ENCODE data around the gene FHAD1.
"Not testable (repeated sequence)": the region's sequence is repeated elsewhere in the genome, so short reads cannot be mapped to it uniquely, and the experiment has no call there.

FHAD1 gene

DNA sequence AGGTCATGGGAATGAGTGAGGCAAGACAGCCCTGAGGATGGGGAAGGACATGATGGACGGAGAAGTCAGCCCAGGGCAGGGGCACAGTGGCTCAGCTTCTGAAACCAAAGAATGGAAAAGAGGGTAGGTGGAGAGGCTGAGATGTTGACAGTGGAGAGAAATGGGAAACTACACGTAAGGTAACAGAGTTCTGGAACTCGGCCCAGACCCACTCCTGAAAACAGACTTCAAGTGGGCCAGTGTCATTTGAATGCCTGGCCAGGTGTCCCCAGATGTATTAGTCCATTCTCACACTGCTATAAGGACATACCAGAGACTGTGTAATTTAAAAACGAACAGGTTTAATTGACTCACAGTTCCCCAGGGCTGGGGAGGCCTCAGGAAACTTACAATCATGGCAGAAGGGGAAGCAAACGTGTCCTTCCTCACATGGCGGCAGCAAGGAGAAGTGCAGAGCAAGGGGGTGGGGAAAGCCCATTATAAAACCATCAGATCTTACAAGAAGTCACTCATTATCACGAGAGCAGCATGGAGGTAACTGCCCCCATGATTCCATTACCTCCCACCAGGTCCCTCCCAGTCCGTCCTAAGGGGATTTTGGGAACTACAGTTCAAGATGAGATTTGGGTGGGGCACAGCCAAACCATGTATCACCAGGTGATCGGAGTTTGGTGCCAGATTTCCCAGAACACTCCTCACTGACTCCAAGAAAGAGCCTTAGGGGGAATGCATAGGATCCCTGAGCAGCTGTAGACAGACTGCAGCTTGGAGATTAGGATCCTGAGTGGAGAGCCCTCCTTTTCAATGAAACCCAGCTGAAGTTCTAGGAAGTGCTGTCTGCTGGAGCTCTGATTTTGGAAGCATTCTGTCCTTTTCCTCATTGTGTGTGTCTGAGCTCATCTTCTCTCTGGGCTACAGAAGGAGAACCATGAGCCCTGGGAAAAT is 40.3 kb downstream of the FHAD1 start:
- WGBS, 2 experiments: 68 to 69% methylated on average over 9 of the region's 9 CpGs
- Histone ChIP-seq H3K4me3 (ENCODE audit: insufficient read depth, low read depth, low read length) (no peak overlapping the region), H3K27ac (ENCODE audit: insufficient read depth, low read depth, low read length, poor library complexity, severe bottlenecking) (no peak overlapping the region), H3K36me3 (ENCODE audit: control insufficient read depth, insufficient read depth, low read length) (no peaks in the 10 kb centered on the region), H3K4me1 (ENCODE audit: control insufficient read depth, insufficient read depth, low read length) (no peaks in the 10 kb centered on the region), H3K9me3 (ENCODE audit: control insufficient read depth, low read length) (no peaks in the 10 kb centered on the region), H3K27me3 (ENCODE audit: control insufficient read depth, insufficient read depth, low read length, poor library complexity, severe bottlenecking) (no peaks in the 10 kb centered on the region)

GRCh38 chr1:15288173-15288926 is 41.3 kb downstream of the FHAD1 start:
- Histone ChIP-seq H3K4me1 (ENCODE audit: control insufficient read depth, insufficient read depth, low read length) (no peaks in the 10 kb centered on the region), H3K27me3 (ENCODE audit: control insufficient read depth, insufficient read depth, low read length, poor library complexity, severe bottlenecking) (no peaks in the 10 kb centered on the region), H3K36me3 (ENCODE audit: control insufficient read depth, insufficient read depth, low read length) (no peaks in the 10 kb centered on the region), H3K27ac (ENCODE audit: insufficient read depth, low read depth, low read length, poor library complexity, severe bottlenecking) (no peak overlapping the region), H3K4me3 (ENCODE audit: insufficient read depth, low read depth, low read length) (no peak overlapping the region), H3K9me3 (ENCODE audit: control insufficient read depth, low read length) (no peaks in the 10 kb centered on the region)
- 91% methylated on average over 10 of the region's 10 CpGs for WGBS, 2 experiments

DNA sequence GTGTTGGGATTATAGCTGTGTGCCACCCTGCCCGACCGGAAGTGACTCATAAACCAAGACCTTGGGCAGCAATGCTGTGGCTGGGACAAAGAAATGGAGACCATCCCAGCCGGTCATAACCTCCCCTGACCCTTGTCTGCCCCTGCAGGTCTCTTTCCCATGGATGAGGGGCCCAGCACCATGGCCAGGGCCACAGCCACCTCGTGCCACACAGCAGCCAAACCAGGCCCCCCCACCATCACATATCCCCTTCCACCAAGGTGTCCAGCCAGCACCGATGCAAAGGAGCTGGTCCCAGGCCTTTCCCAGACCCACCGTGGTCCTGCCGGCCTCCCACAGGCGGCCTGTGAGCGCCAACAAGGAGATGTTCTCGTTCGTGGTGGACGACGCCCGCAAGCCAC is 42.2 kb downstream of the FHAD1 start:
- Histone ChIP-seq H3K27ac (ENCODE audit: insufficient read depth, low read depth, low read length, poor library complexity, severe bottlenecking) (no peak overlapping the region), H3K36me3 (ENCODE audit: control insufficient read depth, insufficient read depth, low read length) (no peaks in the 10 kb centered on the region), H3K27me3 (ENCODE audit: control insufficient read depth, insufficient read depth, low read length, poor library complexity, severe bottlenecking) (no peaks in the 10 kb centered on the region), H3K4me1 (ENCODE audit: control insufficient read depth, insufficient read depth, low read length) (no peaks in the 10 kb centered on the region), H3K9me3 (ENCODE audit: control insufficient read depth, low read length) (no peaks in the 10 kb centered on the region), H3K4me3 (ENCODE audit: insufficient read depth, low read depth, low read length) (no peak overlapping the region)
- WGBS, 2 experiments: 90 to 92% methylated on average over 14 of the region's 14 CpGs

- Histone ChIP-seq H3K27me3 (ENCODE audit: control insufficient read depth, insufficient read depth, low read length, poor library complexity, severe bottlenecking) (no peaks in the 10 kb centered on the region), H3K9me3 (ENCODE audit: control insufficient read depth, low read length) (no peaks in the 10 kb centered on the region), H3K4me3 (ENCODE audit: insufficient read depth, low read depth, low read length) (no peak overlapping the region), H3K27ac (ENCODE audit: insufficient read depth, low read depth, low read length, poor library complexity, severe bottlenecking) (no peak overlapping the region), H3K36me3 (ENCODE audit: control insufficient read depth, insufficient read depth, low read length) (no peaks in the 10 kb centered on the region), H3K4me1 (ENCODE audit: control insufficient read depth, insufficient read depth, low read length) (no peaks in the 10 kb centered on the region)
- WGBS, 2 experiments: 83% methylated on average over 9 of the region's 9 CpGs
Measured at GRCh38 chr1:15290382-15290781, 43.4 kb downstream of the FHAD1 start.

GRCh38 chr1:15295696-15296095 is 48.7 kb downstream of the FHAD1 start:
- H3K9me3 ChIP-seq (ENCODE audit: control insufficient read depth, low read length): no peaks in the 10 kb centered on the region
- H3K4me1 ChIP-seq (ENCODE audit: control insufficient read depth, insufficient read depth, low read length): no peaks in the 10 kb centered on the region
- WGBS, 2 experiments: 89 to 93% methylated on average over 5 of the region's 5 CpGs
- H3K27me3 ChIP-seq (ENCODE audit: control insufficient read depth, insufficient read depth, low read length, poor library complexity, severe bottlenecking): no peaks in the 10 kb centered on the region
- H3K4me3 ChIP-seq (ENCODE audit: insufficient read depth, low read depth, low read length): no peak overlapping the region
- H3K36me3 ChIP-seq (ENCODE audit: control insufficient read depth, insufficient read depth, low read length): no peaks in the 10 kb centered on the region
- H3K27ac ChIP-seq (ENCODE audit: insufficient read depth, low read depth, low read length, poor library complexity, severe bottlenecking): no peak overlapping the region

DNA sequence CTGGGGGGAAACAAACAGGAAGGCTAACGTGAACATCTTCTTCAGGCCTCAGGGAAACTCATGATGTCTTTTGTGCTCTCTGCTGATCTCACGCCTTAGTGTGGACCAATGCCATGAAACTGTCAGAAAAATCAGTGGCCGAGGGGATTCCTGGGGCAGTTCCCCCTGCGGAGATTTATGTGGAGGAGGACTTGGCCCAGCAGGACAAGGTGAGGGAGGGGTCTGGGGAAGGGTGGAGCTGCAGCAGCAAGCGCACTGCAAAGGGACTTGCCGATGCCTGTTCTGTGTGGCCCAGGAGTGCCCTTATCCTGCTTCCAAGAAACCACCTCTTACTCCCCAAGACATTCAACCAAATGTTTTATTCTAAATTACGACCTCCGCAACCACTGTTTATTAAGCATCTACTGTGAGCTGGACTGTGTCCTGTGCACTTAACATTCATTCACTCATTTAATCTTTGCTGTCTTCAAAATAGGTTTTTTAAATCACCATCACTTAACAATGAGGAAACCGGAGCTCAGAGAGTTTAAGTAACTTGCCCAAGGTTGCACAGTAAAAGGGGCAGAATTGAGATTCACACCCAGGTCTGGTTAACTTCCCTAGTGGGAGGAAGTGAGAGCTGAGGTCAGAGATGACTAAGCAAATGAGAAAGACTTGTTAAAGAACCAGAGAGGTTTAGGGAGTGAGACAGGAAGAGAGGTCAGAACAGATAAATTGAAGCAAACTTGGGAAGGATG is 49.7 kb downstream of the FHAD1 start:
- Histone ChIP-seq H3K4me1 (ENCODE audit: control insufficient read depth, insufficient read depth, low read length) (no peaks in the 10 kb centered on the region), H3K9me3 (ENCODE audit: control insufficient read depth, low read length) (no peaks in the 10 kb centered on the region), H3K27ac (ENCODE audit: insufficient read depth, low read depth, low read length, poor library complexity, severe bottlenecking) (no peak overlapping the region), H3K27me3 (ENCODE audit: control insufficient read depth, insufficient read depth, low read length, poor library complexity, severe bottlenecking) (no peaks in the 10 kb centered on the region), H3K36me3 (ENCODE audit: control insufficient read depth, insufficient read depth, low read length) (no peaks in the 10 kb centered on the region), H3K4me3 (ENCODE audit: insufficient read depth, low read depth, low read length) (no peak overlapping the region)
- 64 to 73% methylated on average over 9 of the region's 9 CpGs for WGBS, 2 experiments

DNA sequence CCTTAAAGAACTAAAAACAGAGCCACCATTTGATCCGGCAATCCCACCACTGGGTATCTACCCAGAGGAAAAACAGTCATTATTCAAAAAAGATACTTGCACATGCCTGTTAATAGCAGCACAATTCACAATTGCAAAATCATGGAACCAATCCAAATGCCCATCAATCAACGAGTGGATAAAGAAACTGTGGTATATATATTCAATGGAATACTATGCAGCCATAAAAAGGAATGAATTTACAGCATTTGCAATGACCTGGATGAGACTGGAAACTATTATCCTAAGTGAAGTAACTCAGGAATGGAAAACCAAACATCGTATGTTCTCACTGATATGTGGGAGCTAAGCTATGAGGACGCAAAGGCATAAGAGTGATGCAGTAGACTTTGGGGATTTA is 51.0 kb downstream of the FHAD1 start:
- not testable (repeated sequence) for H3K9me3 ChIP-seq (ENCODE audit: control insufficient read depth, low read length); H3K27ac ChIP-seq (ENCODE audit: insufficient read depth, low read depth, low read length, poor library complexity, severe bottlenecking); H3K36me3 ChIP-seq (ENCODE audit: control insufficient read depth, insufficient read depth, low read length); H3K4me1 ChIP-seq (ENCODE audit: control insufficient read depth, insufficient read depth, low read length); H3K4me3 ChIP-seq (ENCODE audit: insufficient read depth, low read depth, low read length); H3K27me3 ChIP-seq (ENCODE audit: control insufficient read depth, insufficient read depth, low read length, poor library complexity, severe bottlenecking)
- 93 to 94% methylated on average over 3 to 4 of the region's 4 CpGs for WGBS, 2 experiments

DNA sequence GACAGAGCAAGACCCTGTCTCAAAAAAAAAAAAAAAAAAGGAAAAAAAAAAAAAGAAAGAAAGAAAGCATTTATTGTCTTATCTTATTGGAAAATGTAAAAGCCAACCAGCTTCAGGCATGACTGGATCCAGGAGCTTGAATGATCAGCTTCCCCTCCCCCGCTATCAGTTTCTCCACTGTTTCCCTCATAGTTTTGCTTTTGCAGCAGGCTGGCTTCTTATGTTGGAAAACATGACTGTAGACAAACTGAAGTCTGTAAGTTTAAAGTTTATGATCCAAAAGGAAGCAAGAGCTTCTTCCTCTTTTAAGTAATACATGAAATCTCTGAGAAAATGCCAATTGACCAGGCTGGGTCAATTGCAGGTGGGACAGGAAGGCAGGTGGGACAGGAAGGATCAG is 52.2 kb downstream of the FHAD1 start:
- Histone ChIP-seq H3K9me3 (ENCODE audit: control insufficient read depth, low read length) (no peaks in the 10 kb centered on the region), H3K4me3 (ENCODE audit: insufficient read depth, low read depth, low read length) (no peak overlapping the region), H3K27ac (ENCODE audit: insufficient read depth, low read depth, low read length, poor library complexity, severe bottlenecking) (no peak overlapping the region), H3K4me1 (ENCODE audit: control insufficient read depth, insufficient read depth, low read length) (no peaks in the 10 kb centered on the region), H3K36me3 (ENCODE audit: control insufficient read depth, insufficient read depth, low read length) (no peaks in the 10 kb centered on the region), H3K27me3 (ENCODE audit: control insufficient read depth, insufficient read depth, low read length, poor library complexity, severe bottlenecking) (no peaks in the 10 kb centered on the region)
- WGBS, 2 experiments: 38 to 57% methylated on average over 1 of the region's 1 CpG

- no peaks in the 10 kb centered on the region for H3K27me3 ChIP-seq (ENCODE audit: control insufficient read depth, insufficient read depth, low read length, poor library complexity, severe bottlenecking)
- 92% methylated on average over 4 of the region's 4 CpGs for WGBS, 2 experiments
- H3K27ac ChIP-seq (ENCODE audit: insufficient read depth, low read depth, low read length, poor library complexity, severe bottlenecking): no peak overlapping the region
- no peaks in the 10 kb centered on the region for H3K9me3 ChIP-seq (ENCODE audit: control insufficient read depth, low read length)
- H3K36me3 ChIP-seq (ENCODE audit: control insufficient read depth, insufficient read depth, low read length): no peaks in the 10 kb centered on the region
- H3K4me1 ChIP-seq (ENCODE audit: control insufficient read depth, insufficient read depth, low read length): no peaks in the 10 kb centered on the region
- no peak overlapping the region for H3K4me3 ChIP-seq (ENCODE audit: insufficient read depth, low read depth, low read length)
Measured at GRCh38 chr1:15299806-15300205, 52.8 kb downstream of the FHAD1 start.

DNA sequence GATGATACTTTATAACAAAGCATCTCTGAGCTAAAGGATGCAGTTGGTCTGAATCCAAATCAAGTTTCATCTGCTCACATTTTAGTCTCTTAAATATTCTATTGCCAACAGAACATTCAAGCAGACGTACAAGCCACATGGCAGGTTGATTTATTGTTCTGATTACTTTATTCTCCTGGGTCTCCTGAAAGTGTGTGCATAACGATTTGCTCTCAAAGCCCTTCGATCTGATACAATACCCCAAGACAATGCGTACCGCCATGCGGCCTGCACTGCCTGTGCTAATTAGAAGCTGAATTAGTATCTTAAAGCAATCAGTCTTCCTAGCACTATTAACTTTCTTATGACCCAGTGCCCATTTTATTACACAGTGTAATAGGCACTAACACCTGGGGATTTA is 56.9 kb downstream of the FHAD1 start:
- no peak overlapping the region for H3K4me3 ChIP-seq (ENCODE audit: insufficient read depth, low read depth, low read length)
- 91 to 97% methylated on average over 6 of the region's 6 CpGs for WGBS, 2 experiments
- H3K36me3 ChIP-seq (ENCODE audit: control insufficient read depth, insufficient read depth, low read length): no peaks in the 10 kb centered on the region
- H3K27me3 ChIP-seq (ENCODE audit: control insufficient read depth, insufficient read depth, low read length, poor library complexity, severe bottlenecking): no peaks in the 10 kb centered on the region
- H3K9me3 ChIP-seq (ENCODE audit: control insufficient read depth, low read length): no peaks in the 10 kb centered on the region
- H3K4me1 ChIP-seq (ENCODE audit: control insufficient read depth, insufficient read depth, low read length): no peaks in the 10 kb centered on the region
- no peak overlapping the region for H3K27ac ChIP-seq (ENCODE audit: insufficient read depth, low read depth, low read length, poor library complexity, severe bottlenecking)
